PC-3 (cell line): ENCODE data around the gene ARHGAP22.

Source experiments
- EZH2 ChIP-seq: fragments of 300-600 bp; sonication (generic); IDR thresholded peaks from one replicate; pipeline ENCODE4 v1.6.1; 2017; ENCODE audit warnings: antibody characterized with exemption, mild to moderate bottlenecking, low read length; ENCODE audit not compliant: unreplicated experiment
- TF ChIP-seq, protein P1 (sequence below): fragments of 300-600 bp; sonication (generic); conservative IDR thresholded peaks from 2 replicates; pipeline ENCODE4 v1.5.1; 2017; ENCODE audit warnings: antibody characterized with exemption, low read depth, mild to moderate bottlenecking, low read length

DNA sequence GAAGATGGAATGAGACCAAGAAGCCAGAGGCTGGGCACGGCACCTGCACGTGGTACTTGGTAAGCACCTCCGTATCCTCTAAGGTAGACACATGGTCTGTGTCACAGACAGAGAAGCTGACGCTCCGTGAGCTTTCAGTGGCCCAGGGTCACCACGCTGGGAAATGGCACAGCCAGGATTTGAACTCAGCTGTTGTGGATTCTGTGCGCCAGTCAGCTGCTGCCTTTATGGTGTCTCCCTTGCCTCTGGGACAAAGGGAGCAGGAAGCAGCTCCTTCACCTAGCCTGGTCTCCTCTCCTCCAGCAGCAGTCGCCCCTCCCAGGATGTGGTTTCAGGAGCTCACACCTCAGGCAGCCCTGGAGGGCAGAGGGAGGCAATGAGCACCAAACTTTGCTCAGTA is 110.8 kb downstream of the ARHGAP22 start:
- TF ChIP-seq, protein P1, sequence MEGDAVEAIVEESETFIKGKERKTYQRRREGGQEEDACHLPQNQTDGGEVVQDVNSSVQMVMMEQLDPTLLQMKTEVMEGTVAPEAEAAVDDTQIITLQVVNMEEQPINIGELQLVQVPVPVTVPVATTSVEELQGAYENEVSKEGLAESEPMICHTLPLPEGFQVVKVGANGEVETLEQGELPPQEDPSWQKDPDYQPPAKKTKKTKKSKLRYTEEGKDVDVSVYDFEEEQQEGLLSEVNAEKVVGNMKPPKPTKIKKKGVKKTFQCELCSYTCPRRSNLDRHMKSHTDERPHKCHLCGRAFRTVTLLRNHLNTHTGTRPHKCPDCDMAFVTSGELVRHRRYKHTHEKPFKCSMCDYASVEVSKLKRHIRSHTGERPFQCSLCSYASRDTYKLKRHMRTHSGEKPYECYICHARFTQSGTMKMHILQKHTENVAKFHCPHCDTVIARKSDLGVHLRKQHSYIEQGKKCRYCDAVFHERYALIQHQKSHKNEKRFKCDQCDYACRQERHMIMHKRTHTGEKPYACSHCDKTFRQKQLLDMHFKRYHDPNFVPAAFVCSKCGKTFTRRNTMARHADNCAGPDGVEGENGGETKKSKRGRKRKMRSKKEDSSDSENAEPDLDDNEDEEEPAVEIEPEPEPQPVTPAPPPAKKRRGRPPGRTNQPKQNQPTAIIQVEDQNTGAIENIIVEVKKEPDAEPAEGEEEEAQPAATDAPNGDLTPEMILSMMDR, result no peak
- no peak for TF ChIP-seq EZH2
